Fibroblast of villous mesenchyme (primary cell): ENCODE measurements around the gene NKIRAS1. TPM values are rescaled to one million over a fixed set of nuclear protein-coding genes. Genes with fewer than 3 reads are reported as not detected.

ENCODE experiments used
- DNase-seq: peaks from one replicate; pipeline ENCODE4 v3.0.0-alpha.2; 2010; ENCODE audit warnings: low read depth
- H3K4me3 ChIP-seq: 2 replicates; pipeline ENCODE4 v1.5.1; 2011; ENCODE audit warnings: low read depth, mild to moderate bottlenecking, low read length
- total RNA-seq: library from RNA; depleted of rRNA; stranded (reverse); fragments of >200 nt; gene quantifications from 2 replicates; pipeline ENCODE4 v1.2.3, GENCODE V29; 2012
- TF ChIP-seq, protein P1 (sequence below): IDR thresholded peaks from 2 replicates; pipeline ENCODE4 v1.5.1; 2012; ENCODE audit warnings: low read depth, mild to moderate bottlenecking, low read length; ENCODE audit not compliant: insufficient read depth

Gene NKIRAS1
- 13.9 and 28.1 TPM in 2 replicates for total RNA-seq

- H3K4me3 ChIP-seq: peak within 1 kb of the TSS; percentile 79
- TF ChIP-seq, protein P1, sequence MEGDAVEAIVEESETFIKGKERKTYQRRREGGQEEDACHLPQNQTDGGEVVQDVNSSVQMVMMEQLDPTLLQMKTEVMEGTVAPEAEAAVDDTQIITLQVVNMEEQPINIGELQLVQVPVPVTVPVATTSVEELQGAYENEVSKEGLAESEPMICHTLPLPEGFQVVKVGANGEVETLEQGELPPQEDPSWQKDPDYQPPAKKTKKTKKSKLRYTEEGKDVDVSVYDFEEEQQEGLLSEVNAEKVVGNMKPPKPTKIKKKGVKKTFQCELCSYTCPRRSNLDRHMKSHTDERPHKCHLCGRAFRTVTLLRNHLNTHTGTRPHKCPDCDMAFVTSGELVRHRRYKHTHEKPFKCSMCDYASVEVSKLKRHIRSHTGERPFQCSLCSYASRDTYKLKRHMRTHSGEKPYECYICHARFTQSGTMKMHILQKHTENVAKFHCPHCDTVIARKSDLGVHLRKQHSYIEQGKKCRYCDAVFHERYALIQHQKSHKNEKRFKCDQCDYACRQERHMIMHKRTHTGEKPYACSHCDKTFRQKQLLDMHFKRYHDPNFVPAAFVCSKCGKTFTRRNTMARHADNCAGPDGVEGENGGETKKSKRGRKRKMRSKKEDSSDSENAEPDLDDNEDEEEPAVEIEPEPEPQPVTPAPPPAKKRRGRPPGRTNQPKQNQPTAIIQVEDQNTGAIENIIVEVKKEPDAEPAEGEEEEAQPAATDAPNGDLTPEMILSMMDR: peak; percentile 51
- peak; percentile 97 for DNase-seq
Measured at GRCh38 chr3:23916886-23917678, at the start of gene NKIRAS1, which contains the start of gene RPL15. TSS of gene NKIRAS1 (minus strand) at chr3:23916990. CDS start at chr3:23910904, 6,086 bp downstream. TSS of gene RPL15 (plus strand) at chr3:23917132. CDS start at chr3:23917860, 728 bp downstream.

- TF ChIP-seq, protein P1: no peak
- peak; percentile 50 for DNase-seq
- no peak overlapping the region for H3K4me3 ChIP-seq
Measured at GRCh38 chr3:23966328-23966727, 49.5 kb upstream of the NKIRAS1 start.

GRCh38 chr3:23964537-23965235 is 47.9 kb upstream of the NKIRAS1 start:
- no peak for DNase-seq
- H3K4me3 ChIP-seq: no peak overlapping the region
- TF ChIP-seq, protein P1: no peak

DNA sequence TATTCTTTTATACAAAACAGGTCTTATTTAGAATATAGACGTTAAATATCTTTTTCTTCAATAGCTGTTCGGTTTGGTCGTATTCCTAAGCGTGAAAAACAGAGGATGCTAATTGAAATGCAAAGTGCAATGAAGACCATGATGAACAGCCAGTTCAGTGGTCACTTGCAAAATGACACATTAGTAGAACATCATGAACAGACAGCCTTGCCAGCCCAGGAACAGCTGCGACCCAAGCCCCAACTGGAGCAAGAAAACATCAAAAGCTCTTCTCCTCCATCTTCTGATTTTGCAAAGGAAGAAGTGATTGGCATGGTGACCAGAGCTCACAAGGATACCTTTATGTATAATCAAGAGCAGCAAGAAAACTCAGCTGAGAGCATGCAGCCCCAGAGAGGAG is 45.1 kb upstream of the NKIRAS1 start:
- DNase-seq: no peak
- TF ChIP-seq, protein P1: no peak
- no peak overlapping the region for H3K4me3 ChIP-seq

DNA sequence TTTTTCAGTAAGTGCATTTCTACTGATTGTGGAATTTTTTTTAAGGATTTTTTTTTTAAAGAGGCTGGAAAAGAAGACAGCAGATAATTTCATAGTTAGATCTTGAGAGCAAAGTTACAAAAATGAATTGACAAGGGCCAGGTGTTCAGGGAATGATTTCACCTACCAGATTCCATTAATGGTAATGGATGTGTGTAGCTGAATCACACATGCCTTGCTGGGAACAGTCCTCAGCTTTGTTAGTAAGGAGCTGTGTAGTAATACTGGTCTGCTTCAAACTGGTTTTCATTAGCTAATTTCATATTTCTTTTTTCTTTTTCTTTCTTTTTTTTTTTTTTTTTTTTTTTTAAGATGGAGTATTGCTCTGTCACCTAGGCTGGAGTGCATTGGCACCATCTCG is 44.3 kb upstream of the NKIRAS1 start:
- TF ChIP-seq, protein P1: no peak
- no peak overlapping the region for H3K4me3 ChIP-seq
- no peak for DNase-seq

GRCh38 chr3:23960649-23961048 is 43.9 kb upstream of the NKIRAS1 start:
- no peak for DNase-seq
- no peak overlapping the region for H3K4me3 ChIP-seq
- TF ChIP-seq, protein P1: no peak
